Neuronal stem cell (in vitro differentiated cells): ENCODE measurements around the gene LRMDA.

Experiments used
- DNase-seq: peaks from one replicate; pipeline ENCODE4 v3.0.0-alpha.2; 2013; ENCODE audit warnings: low spot score
- H2AFZ ChIP-seq: one replicate; pipeline ENCODE4 v1.6.1; 2013; ENCODE audit warnings: mild to moderate bottlenecking, low read length, inconsistent platforms
- H2AK5ac ChIP-seq: 2 replicates; pipeline ENCODE4 v1.6.1; 2013; ENCODE audit warnings: low read depth, mild to moderate bottlenecking, inconsistent platforms, low read length, moderate library complexity, mixed read lengths
- H2BK120ac ChIP-seq: 2 replicates; pipeline ENCODE4 v1.6.1; 2013; ENCODE audit warnings: low read depth, mild to moderate bottlenecking, inconsistent platforms, low read length, moderate library complexity, mixed read lengths
- H2BK12ac ChIP-seq: one replicate; pipeline ENCODE4 v1.6.1; 2013; ENCODE audit warnings: low read length, inconsistent platforms
- H2BK15ac ChIP-seq: 2 replicates; pipeline ENCODE4 v1.6.1; 2013; ENCODE audit warnings: mild to moderate bottlenecking, low read length, inconsistent platforms, mixed read lengths
- H2BK5ac ChIP-seq: one replicate; pipeline ENCODE4 v1.6.1; 2013; ENCODE audit warnings: inconsistent platforms, mild to moderate bottlenecking, low read length, moderate library complexity
- H3K14ac ChIP-seq: one replicate; pipeline ENCODE4 v1.6.1; 2013; ENCODE audit warnings: low read length, inconsistent platforms
- H3K18ac ChIP-seq: 2 replicates; pipeline ENCODE4 v1.6.1; 2013; ENCODE audit warnings: low read length, inconsistent platforms
- H3K23ac ChIP-seq: 2 replicates; pipeline ENCODE4 v1.6.1; 2013; ENCODE audit warnings: low read depth, mild to moderate bottlenecking, mixed read lengths, low read length, inconsistent platforms; ENCODE audit not compliant: poor library complexity
- H3K27ac ChIP-seq: replicated peaks from 3 replicates; pipeline ENCODE4 v1.5.1; 2013; ENCODE audit warnings: low read length, inconsistent platforms
- H3K27me3 ChIP-seq, 3 experiments: 2 replicates each; pipeline ENCODE4 v1.6.1; 2013; ENCODE audit warnings: low read length in 3 of 3, mild to moderate bottlenecking in 2 of 3, inconsistent platforms in 1 of 3, low read depth in 1 of 3, mixed read lengths in 1 of 3, moderate library complexity in 1 of 3; ENCODE audit not compliant: control insufficient read depth in 3 of 3, insufficient read depth in 3 of 3
- H3K36me3 ChIP-seq, 2 donors: replicated peaks in 1 of 2; 2 replicates each; pipeline ENCODE4 v1.6.1; 2013; ENCODE audit warnings: low read length in 2 of 2; ENCODE audit not compliant: control insufficient read depth in 2 of 2, insufficient read depth in 2 of 2
- H3K4ac ChIP-seq: 2 replicates; pipeline ENCODE4 v1.6.1; 2013; ENCODE audit warnings: inconsistent platforms, mild to moderate bottlenecking, low read length, moderate library complexity
- H3K4me1 ChIP-seq, 2 donors: 1 replicate in 1 of 2; 2 replicates in 1 of 2; pipeline ENCODE4 v1.6.1; 2013; ENCODE audit warnings: low read length in 2 of 2, low read depth in 1 of 2; ENCODE audit not compliant: control insufficient read depth in 2 of 2, insufficient read depth in 1 of 2
- H3K4me2 ChIP-seq: one replicate; pipeline ENCODE4 v1.6.1; 2013; ENCODE audit warnings: mild to moderate bottlenecking, low read length, inconsistent platforms; ENCODE audit not compliant: insufficient read depth, poor library complexity, severe bottlenecking
- H3K4me3 ChIP-seq, 2 donors: 2 replicates each; pipeline ENCODE4 v1.5.1; 2013; ENCODE audit warnings: low read length in 2 of 2, mild to moderate bottlenecking in 2 of 2, inconsistent platforms in 1 of 2, moderate library complexity in 1 of 2
- H3K79me1 ChIP-seq: one replicate; pipeline ENCODE4 v1.6.1; 2013; ENCODE audit warnings: low read depth, mild to moderate bottlenecking, inconsistent platforms, low read length, moderate library complexity
- H3K9ac ChIP-seq: one replicate; pipeline ENCODE4 v1.6.1; 2013; ENCODE audit warnings: mild to moderate bottlenecking, low read depth, low read length, inconsistent platforms; ENCODE audit not compliant: poor library complexity
- H3K9me3 ChIP-seq, 2 donors: replicated peaks in 1 of 2; 2 replicates each; pipeline versions ENCODE3 to v1.6.1; 2013; ENCODE audit warnings: low read length in 2 of 2, mild to moderate bottlenecking in 2 of 2, inconsistent platforms in 1 of 2, low read depth in 1 of 2, mixed read lengths in 1 of 2, moderate library complexity in 1 of 2; ENCODE audit not compliant: control insufficient read depth in 2 of 2, insufficient read depth in 1 of 2
- H4K8ac ChIP-seq: one replicate; pipeline ENCODE4 v1.6.1; 2013; ENCODE audit warnings: low read depth, mild to moderate bottlenecking, inconsistent platforms, low read length, moderate library complexity
- H4K91ac ChIP-seq: one replicate; pipeline ENCODE4 v1.6.1; 2013; ENCODE audit warnings: low read length, low read depth, mild to moderate bottlenecking, inconsistent platforms; ENCODE audit not compliant: poor library complexity
- WGBS, 2 donors: extraction: QIAGEN DNeasy Blood & Tissue Kit; methylation state at CpG; one replicate each; pipeline ENCODE4 v1.1.7; 2013; ENCODE audit warnings: missing lambda C conversion rate in 2 of 2, mixed read lengths in 1 of 2; ENCODE audit not compliant: insufficient read length in 2 of 2, insufficient replicate concordance in 1 of 2; ENCODE audit errors: extremely low coverage in 2 of 2; 5-methylcytosine and 5-hydroxymethylcytosine counted together

The LRMDA gene

GRCh38 chr10:76451911-76452310 is 1020.5 kb downstream of the LRMDA start:
- H3K79me1 ChIP-seq = no peaks in the 10 kb centered on the region
- no peak overlapping the region for H2AK5ac ChIP-seq
- no peak overlapping the region for H3K4me3 ChIP-seq
- no peak overlapping the region for H2BK15ac ChIP-seq
- no peak overlapping the region for H3K23ac ChIP-seq
- no peak overlapping the region for H2BK120ac ChIP-seq
- H2AFZ ChIP-seq = no peak overlapping the region
- H4K8ac ChIP-seq = no peak overlapping the region
- H3K14ac ChIP-seq = no peak overlapping the region
- no CpG with 5 or more reads among the region's 2 CpGs for WGBS, 2 donors
- no peak overlapping the region for H3K4me2 ChIP-seq
- H3K18ac ChIP-seq = no peak overlapping the region
- H3K27ac ChIP-seq = no peak overlapping the region
- no peaks in the 10 kb centered on the region for H3K9me3 ChIP-seq
- H3K4ac ChIP-seq = no peak overlapping the region
- no peak overlapping the region for H2BK5ac ChIP-seq
- H3K4me1 ChIP-seq = no peaks in the 10 kb centered on the region
- H3K36me3 ChIP-seq = no peaks in the 10 kb centered on the region
- H4K91ac ChIP-seq = no peak overlapping the region
- H3K27me3 ChIP-seq = no peaks in the 10 kb centered on the region
- no peak overlapping the region for H3K9ac ChIP-seq
- H2BK12ac ChIP-seq = no peak overlapping the region
- no peak for DNase-seq

DNA sequence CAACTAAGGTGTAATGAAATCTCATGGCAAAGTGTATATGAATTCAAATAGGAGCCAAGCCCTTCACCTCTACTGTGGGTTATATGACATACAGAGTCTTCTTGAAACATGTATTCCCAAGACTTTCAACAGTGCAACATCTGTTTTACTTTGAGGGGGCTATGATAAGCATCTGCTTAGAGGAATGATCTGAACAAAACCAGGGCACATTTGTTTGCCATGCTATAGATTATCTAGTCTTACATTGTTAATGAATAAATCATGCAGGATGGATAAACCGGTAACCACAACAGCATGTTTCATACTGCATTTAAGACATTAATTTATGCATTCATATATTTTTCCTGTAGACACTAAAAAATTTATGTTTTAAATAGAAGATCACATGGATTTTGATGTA is 1021.9 kb downstream of the LRMDA start:
- H3K18ac ChIP-seq = no peak overlapping the region
- H3K4me2 ChIP-seq = no peak overlapping the region
- no peak overlapping the region for H2BK5ac ChIP-seq
- H3K23ac ChIP-seq = no peak overlapping the region
- no peaks in the 10 kb centered on the region for H3K4me1 ChIP-seq
- no peak overlapping the region for H2BK120ac ChIP-seq
- no peak overlapping the region for H4K8ac ChIP-seq
- no peak overlapping the region for H2AK5ac ChIP-seq
- H2BK15ac ChIP-seq = no peak overlapping the region
- no peak overlapping the region for H3K4ac ChIP-seq
- no peak overlapping the region for H3K27ac ChIP-seq
- H3K9ac ChIP-seq = no peak overlapping the region
- no peaks in the 10 kb centered on the region for H3K9me3 ChIP-seq
- no peak overlapping the region for H2AFZ ChIP-seq
- H3K36me3 ChIP-seq = no peaks in the 10 kb centered on the region
- no peak overlapping the region for H2BK12ac ChIP-seq
- no peak for DNase-seq
- no peak overlapping the region for H3K14ac ChIP-seq
- no peaks in the 10 kb centered on the region for H3K27me3 ChIP-seq
- no peaks in the 10 kb centered on the region for H3K79me1 ChIP-seq
- H3K4me3 ChIP-seq = no peak overlapping the region
- H4K91ac ChIP-seq = no peak overlapping the region
- WGBS, 2 donors = no CpG with 5 or more reads among the region's 1 CpG

DNA sequence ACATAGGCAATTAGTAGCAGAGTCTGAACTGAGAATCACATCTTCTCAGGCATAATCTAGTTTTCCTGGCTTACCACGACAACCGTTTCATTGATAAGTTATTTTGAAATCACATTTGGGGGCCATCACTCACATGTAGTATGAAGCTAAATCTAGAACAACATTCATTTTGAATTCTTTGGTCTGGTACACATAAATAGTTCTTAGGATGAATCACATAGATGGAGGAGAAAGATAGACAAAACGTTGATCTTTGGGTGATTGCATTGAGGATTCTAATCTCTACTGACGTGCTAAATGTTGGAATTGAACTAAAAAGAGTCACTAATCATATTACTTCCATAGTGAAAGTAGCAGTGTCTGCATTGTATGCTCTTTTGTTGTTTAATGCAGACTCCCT is 1022.6 kb downstream of the LRMDA start:
- no CpG with 5 or more reads among the region's 4 CpGs for WGBS, 2 donors
- Histone ChIP-seq H2AFZ (no peak overlapping the region), H2BK12ac (no peak overlapping the region), H3K14ac (no peak overlapping the region), H3K4me1 (no peaks in the 10 kb centered on the region), H3K36me3 (no peaks in the 10 kb centered on the region), H2AK5ac (no peak overlapping the region), H4K91ac (no peak overlapping the region), H3K79me1 (no peaks in the 10 kb centered on the region), H3K9me3 (no peaks in the 10 kb centered on the region), H3K4me3 (no peak overlapping the region), H3K4me2 (no peak overlapping the region), H2BK120ac (no peak overlapping the region), H3K23ac (no peak overlapping the region), H4K8ac (no peak overlapping the region), H3K9ac (no peak overlapping the region), H3K4ac (no peak overlapping the region), H3K27me3 (no peaks in the 10 kb centered on the region), H3K27ac (no peak overlapping the region), H2BK15ac (no peak overlapping the region), H2BK5ac (no peak overlapping the region), H3K18ac (no peak overlapping the region)
- no peak for DNase-seq

DNA sequence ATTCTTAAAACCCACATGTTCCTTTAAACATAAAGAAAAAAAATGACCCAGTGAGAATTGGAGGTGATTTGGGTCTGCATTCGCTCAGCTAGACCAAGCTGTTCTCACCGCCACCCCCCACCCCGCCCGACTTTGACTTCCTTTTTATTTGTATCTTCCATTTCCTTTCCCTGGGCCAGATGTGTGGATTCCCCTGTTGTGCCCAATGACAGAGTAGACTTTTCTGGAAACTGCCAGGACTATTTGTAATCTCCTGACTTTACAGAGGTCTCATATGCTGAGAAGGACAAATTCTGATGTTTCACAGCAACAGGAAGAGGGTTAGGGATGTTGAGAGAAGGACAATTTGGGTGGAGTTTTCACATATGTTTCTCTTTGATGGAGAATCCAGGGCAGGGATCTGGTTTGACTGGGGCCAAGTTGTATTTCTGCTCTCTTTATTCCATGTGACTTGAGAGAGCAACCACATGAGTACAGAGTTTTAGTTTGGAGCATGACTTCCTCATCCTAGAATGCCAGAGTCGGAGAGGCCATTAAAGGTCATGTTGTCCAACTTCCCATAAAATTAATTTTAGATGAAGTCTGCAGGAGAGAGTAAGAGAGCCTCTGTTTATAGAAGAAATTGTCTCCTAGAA is 1023.2 kb downstream of the LRMDA start:
- no peaks in the 10 kb centered on the region for H3K4me1 ChIP-seq

More for the DNA sequence above, 1023.2 kb downstream of the LRMDA start:
- H3K4me3 ChIP-seq = no peak overlapping the region
- no peak overlapping the region for H3K18ac ChIP-seq
- H2BK15ac ChIP-seq = no peak overlapping the region
- H2BK120ac ChIP-seq = no peak overlapping the region
- DNase-seq = no peak
- no peak overlapping the region for H2AFZ ChIP-seq
- H2BK5ac ChIP-seq = no peak overlapping the region
- no peak overlapping the region for H3K14ac ChIP-seq
- H3K9me3 ChIP-seq = no peaks in the 10 kb centered on the region
- WGBS, 2 donors = no CpG with 5 or more reads among the region's 5 CpGs
- no peaks in the 10 kb centered on the region for H3K79me1 ChIP-seq
- H4K91ac ChIP-seq = no peak overlapping the region
- no peak overlapping the region for H4K8ac ChIP-seq
- no peaks in the 10 kb centered on the region for H3K27me3 ChIP-seq
- no peak overlapping the region for H2AK5ac ChIP-seq
- no peak overlapping the region for H3K4me2 ChIP-seq
- H3K36me3 ChIP-seq = no peaks in the 10 kb centered on the region
- H3K4ac ChIP-seq = no peak overlapping the region
- no peak overlapping the region for H3K23ac ChIP-seq
- no peak overlapping the region for H3K9ac ChIP-seq
- no peak overlapping the region for H3K27ac ChIP-seq
- H2BK12ac ChIP-seq = no peak overlapping the region
